Upper lobe of right lung (tissue), 1 donor: ENCODE data around the gene INTS6L. TPM values are rescaled to one million over a fixed set of nuclear protein-coding genes. Genes with fewer than 3 reads are reported as not detected.

ENCODE experiments used
- ATAC-seq: fragments of 200-7000 bp; cut with Tn5 transposase; one replicate; pipeline ENCODE4 v1.9.1; 2020; ENCODE audit warnings: mild to moderate bottlenecking, moderate library complexity
- DNase-seq: peaks from one replicate; pipeline ENCODE4 v3.0.0-alpha.2; 2020
- H3K27ac ChIP-seq: fragments of 200-600 bp; one replicate; pipeline ENCODE4 v1.8.0; 2022
- H3K27me3 ChIP-seq: fragments of 200-600 bp; one replicate; pipeline ENCODE4 v1.8.0; 2022; ENCODE audit warnings: mild to moderate bottlenecking
- H3K36me3 ChIP-seq: fragments of 200-600 bp; one replicate; pipeline ENCODE4 v1.8.0; 2022
- H3K4me1 ChIP-seq: fragments of 200-600 bp; one replicate; pipeline ENCODE4 v1.8.0; 2022
- H3K4me3 ChIP-seq: fragments of 200-600 bp; one replicate; pipeline ENCODE4 v1.8.0; 2022; ENCODE audit warnings: mild to moderate bottlenecking
- H3K9me3 ChIP-seq: fragments of 200-600 bp; one replicate; pipeline ENCODE4 v1.8.0; 2022
- intact Hi-C: fragments of 100-400 bp; cut with DNase I; formaldehyde crosslinking; loops from one replicate; pipeline ENCODE4 v1.11.0; 2022
- long read RNA-seq: library from polyadenylated mRNA; unstranded; transcript quantifications from one replicate; pipeline ENCODE4 v2.0.0, GENCODE V29; 2021
- total RNA-seq: library from RNA; stranded (reverse); fragmentation: NEBNext Ultra II Directional; extraction: Animal tissue kit (Norgen Biotek cat#: 25700); gene quantifications from one replicate; pipeline ENCODE4 v1.2.1, GENCODE V29; 2021
- TF ChIP-seq, protein P1 (sequence below): fragments of 200-600 bp; IDR thresholded peaks from one replicate; pipeline ENCODE4 v1.8.0; 2022; ENCODE audit warnings: antibody characterized with exemption
- donor health status: DM: no; HTN: yes; CAD: no; lungs with severe emphysema.

The INTS6L gene, protein sequence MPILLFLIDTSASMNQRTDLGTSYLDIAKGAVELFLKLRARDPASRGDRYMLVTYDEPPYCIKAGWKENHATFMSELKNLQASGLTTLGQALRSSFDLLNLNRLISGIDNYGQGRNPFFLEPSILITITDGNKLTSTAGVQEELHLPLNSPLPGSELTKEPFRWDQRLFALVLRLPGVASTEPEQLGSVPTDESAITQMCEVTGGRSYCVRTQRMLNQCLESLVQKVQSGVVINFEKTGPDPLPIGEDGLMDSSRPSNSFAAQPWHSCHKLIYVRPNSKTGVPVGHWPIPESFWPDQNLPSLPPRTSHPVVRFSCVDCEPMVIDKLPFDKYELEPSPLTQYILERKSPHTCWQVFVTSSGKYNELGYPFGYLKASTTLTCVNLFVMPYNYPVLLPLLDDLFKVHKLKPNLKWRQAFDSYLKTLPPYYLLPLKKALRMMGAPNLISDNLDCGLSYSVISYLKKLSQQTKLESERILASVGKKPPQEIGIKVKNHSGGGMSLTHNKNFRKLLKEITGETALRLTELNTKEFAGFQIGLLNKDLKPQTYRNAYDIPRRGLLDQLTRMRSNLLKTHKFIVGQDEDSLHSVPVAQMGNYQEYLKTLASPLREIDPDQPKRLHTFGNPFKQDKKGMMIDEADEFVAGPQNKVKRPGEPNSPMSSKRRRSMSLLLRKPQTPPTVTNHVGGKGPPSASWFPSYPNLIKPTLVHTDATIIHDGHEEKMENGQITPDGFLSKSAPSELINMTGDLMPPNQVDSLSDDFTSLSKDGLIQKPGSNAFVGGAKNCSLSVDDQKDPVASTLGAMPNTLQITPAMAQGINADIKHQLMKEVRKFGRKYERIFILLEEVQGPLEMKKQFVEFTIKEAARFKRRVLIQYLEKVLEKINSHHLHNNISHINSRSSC
- total RNA-seq: 7.4 TPM
- long read RNA-seq, partial matches to known transcripts: 1 of 5 reads
- long read RNA-seq, other reads (novel, unspliced or antisense): 4 of 5 reads

DNA sequence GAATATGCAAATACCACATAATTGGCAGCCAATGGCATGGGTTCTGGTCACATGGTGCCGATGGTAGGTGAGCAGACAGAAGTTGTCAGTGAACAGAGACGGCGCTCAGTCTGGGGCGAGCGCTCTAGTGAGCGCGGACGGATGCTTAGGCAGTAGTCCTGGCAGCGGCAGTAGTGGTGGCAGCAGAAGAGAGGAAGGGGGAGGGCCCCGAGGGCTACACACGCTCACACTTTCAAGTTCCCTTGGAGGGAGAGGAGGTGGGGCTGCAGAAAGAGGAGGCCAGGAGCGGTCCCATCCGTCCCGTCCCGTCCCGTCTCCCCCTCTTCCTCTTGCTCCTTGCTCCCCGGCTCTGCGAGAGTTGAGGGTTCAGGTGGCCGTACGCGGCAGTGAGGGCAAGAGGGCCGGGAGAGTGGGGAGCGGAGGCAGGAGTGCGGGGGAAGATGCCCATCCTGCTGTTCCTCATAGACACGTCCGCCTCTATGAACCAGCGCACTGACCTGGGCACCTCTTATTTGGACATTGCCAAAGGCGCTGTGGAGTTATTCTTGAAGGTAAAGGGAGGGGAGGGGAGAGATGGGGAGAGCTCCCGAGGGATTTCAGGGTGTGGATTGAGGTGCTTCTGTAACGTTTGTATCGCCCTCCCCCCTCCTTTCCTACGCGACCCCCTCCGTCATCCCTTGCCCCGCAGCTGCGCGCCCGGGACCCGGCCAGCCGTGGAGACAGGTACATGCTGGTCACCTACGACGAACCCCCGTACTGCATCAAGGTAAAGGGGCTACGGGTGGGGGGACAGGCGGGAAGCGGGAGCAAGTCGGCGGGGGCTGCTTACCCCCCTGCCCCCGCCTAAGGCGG, at the start of gene INTS6L:
TSS of gene INTS6L (plus strand) at position 108 of the 852 bp plus-strand sequence. CDS start at position 441, 333 bp downstream.
- no peaks in the 10 kb centered on the region for H3K27me3 ChIP-seq
- peak; percentile 87 for ATAC-seq
- H3K9me3 ChIP-seq: no peaks in the 10 kb centered on the region
- peak; percentile 87 for DNase-seq
- H3K4me1 ChIP-seq: no peaks in the 10 kb centered on the region
- peak within 1 kb of the TSS; percentile 89 for H3K27ac ChIP-seq
- peak within 1 kb of the TSS; percentile 61 for H3K4me3 ChIP-seq
- intact Hi-C loops: no loop called here
- TF ChIP-seq, protein P1, sequence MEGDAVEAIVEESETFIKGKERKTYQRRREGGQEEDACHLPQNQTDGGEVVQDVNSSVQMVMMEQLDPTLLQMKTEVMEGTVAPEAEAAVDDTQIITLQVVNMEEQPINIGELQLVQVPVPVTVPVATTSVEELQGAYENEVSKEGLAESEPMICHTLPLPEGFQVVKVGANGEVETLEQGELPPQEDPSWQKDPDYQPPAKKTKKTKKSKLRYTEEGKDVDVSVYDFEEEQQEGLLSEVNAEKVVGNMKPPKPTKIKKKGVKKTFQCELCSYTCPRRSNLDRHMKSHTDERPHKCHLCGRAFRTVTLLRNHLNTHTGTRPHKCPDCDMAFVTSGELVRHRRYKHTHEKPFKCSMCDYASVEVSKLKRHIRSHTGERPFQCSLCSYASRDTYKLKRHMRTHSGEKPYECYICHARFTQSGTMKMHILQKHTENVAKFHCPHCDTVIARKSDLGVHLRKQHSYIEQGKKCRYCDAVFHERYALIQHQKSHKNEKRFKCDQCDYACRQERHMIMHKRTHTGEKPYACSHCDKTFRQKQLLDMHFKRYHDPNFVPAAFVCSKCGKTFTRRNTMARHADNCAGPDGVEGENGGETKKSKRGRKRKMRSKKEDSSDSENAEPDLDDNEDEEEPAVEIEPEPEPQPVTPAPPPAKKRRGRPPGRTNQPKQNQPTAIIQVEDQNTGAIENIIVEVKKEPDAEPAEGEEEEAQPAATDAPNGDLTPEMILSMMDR: no peak
- no peaks in the 10 kb centered on the region for H3K36me3 ChIP-seq

DNA sequence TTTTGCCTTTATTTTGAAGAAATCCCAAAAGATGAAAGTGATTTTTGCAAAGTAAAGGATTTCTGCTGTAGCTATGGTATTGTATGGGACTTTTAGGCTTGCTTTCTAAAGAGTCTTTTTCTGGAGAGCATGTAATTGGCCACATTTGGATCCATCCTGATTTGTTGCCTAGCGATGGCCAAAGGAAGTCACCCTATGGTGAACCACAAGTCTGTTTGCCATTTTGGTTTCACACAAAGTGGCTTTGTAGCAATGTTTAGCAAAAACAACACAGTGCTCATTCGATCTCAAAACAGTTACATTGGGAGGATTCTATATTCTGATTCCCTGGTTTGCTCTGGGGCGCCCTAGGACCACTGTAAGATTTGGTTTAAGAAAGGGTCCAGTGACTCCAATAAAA, 44.1 kb upstream of the INTS6L start:
- H3K9me3 ChIP-seq: no peaks in the 10 kb centered on the region
- intact Hi-C loops: no loop called here
- H3K4me3 ChIP-seq: no peak overlapping the region
- H3K36me3 ChIP-seq: no peaks in the 10 kb centered on the region
- TF ChIP-seq, protein P1: no peak
- DNase-seq (no peak), ATAC-seq (no peak)
- H3K4me1 ChIP-seq: no peaks in the 10 kb centered on the region
- no peaks in the 10 kb centered on the region for H3K27me3 ChIP-seq
- no peak overlapping the region for H3K27ac ChIP-seq

DNA sequence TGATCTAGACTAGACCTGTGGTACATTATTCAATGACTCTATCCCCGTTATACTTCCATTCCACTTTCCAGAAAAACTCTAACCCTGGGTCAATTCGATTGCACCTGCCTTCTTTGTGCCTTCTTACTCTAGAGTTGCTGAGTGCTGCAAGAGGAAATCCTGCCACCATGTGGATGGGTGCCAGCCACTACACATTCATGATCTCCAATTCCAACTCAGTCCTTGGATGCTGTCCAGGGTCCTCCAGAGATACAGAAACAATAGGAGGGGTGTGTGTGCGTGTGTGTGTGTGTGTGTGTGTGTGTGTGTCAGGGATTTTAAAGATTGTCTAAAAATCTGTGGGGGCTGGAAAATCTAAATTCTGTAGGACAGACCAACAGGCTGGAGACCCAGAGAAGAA, 42.9 kb upstream of the INTS6L start:
- Histone ChIP-seq H3K4me3 (no peak overlapping the region), H3K27me3 (no peaks in the 10 kb centered on the region), H3K9me3 (no peaks in the 10 kb centered on the region), H3K27ac (no peak overlapping the region), H3K36me3 (no peaks in the 10 kb centered on the region), H3K4me1 (no peaks in the 10 kb centered on the region)
- TF ChIP-seq, protein P1: peak; percentile 36
- intact Hi-C loops: no loop called here
- peak; percentile 67 for DNase-seq
- peak; percentile 82 for ATAC-seq

DNA sequence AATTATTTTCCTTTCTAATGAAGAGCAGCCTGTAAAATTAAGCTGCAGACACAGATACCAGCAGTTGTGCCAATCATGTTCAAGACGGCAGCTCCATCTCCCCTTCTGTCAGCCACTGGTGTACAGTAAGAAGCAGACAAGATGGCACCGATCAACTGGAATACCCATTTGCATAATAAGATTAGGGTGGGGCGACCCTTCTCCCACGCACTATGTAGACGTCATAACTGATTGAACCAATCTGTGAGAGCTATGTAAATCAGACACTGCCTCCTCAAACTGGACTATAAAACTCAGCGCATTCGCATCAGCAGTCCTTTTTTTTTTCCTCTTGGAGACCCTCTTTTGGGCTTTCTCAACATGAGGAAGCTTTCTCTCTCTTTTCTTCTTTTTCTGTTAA, 40.4 kb upstream of the INTS6L start:
- no peak for ATAC-seq
- no peak for DNase-seq
- Histone ChIP-seq H3K9me3 (no peaks in the 10 kb centered on the region), H3K4me3 (no peak overlapping the region), H3K27me3 (no peaks in the 10 kb centered on the region), H3K4me1 (no peaks in the 10 kb centered on the region), H3K36me3 (no peaks in the 10 kb centered on the region), H3K27ac (no peak overlapping the region)
- intact Hi-C loops: no loop called here
- TF ChIP-seq, protein P1: no peak

DNA sequence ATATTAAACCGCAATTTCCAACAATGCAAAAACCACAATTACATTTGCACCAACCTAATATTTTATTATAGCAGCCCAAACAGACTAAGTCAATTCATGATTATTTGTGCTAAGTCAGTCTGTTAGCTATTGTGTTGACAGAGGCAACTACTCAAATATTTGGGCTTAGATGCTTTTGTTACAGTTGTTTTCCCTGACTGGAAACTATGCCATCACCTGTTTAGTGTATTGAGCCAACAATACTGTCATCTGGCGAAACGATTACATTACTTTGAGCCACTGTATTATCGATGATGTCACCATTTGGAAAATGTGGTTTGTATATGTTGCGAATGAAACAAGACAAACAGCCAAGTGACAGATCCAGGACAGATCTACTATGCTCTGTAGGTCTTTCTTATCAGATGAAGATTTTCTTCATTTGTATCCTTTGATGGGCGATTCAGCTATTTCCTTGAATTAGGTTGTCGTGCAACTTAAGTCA, 38.7 kb upstream of the INTS6L start:
- Histone ChIP-seq H3K4me1 (no peaks in the 10 kb centered on the region), H3K27ac (no peak overlapping the region), H3K4me3 (no peak overlapping the region), H3K9me3 (no peaks in the 10 kb centered on the region), H3K36me3 (no peaks in the 10 kb centered on the region), H3K27me3 (no peaks in the 10 kb centered on the region)
- ATAC-seq: no peak
- intact Hi-C loops: no loop called here
- TF ChIP-seq, protein P1: no peak
- no peak for DNase-seq
